Activated gamma-delta T cell (primary cell): ENCODE results near the gene YIF1B.

Experiments used
- DNase-seq: peaks from one replicate; lab custom pipeline; 2025; lab: John Stamatoyannopoulos, UW

Gene YIF1B

DNA sequence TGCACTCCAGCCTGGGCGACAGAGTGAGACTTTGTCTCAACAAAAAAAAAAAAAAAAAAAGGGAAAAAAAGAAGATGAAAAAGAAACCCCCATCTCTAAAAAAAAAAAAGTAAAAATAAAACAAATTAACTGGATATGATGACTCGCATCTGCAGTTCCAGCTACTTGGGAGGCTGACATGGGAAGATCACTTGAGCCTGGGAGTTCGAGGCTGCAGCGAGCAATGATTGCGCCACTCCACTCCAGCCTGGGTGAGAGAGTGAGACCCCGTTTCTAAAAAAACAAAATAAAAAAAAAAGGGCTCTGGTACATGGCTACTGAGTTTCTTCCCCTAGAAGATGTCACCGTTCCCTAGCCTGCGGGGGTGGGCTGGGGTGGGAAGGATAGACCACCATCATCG is 17.5 kb upstream of the YIF1B start:
- no peak for DNase-seq

DNA sequence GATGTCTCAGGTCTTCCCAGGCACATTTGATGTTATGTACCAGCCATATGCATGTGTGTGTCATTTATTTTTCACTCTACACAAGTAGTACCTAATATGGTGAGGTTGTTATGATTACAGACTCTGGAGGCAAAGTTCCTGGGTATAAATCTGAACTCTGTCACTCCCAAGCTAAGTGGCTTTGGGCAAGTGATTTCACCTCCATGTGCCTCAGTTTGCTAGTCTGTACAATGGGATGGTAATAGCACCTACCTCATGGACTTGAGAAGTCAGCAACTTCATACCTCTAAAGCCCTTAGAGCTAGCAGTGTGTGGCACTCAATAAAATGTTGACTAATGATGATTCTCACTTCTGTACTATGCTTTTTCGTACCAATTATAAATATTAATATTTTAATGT is 16.0 kb upstream of the YIF1B start:
- DNase-seq, result no peak

DNA sequence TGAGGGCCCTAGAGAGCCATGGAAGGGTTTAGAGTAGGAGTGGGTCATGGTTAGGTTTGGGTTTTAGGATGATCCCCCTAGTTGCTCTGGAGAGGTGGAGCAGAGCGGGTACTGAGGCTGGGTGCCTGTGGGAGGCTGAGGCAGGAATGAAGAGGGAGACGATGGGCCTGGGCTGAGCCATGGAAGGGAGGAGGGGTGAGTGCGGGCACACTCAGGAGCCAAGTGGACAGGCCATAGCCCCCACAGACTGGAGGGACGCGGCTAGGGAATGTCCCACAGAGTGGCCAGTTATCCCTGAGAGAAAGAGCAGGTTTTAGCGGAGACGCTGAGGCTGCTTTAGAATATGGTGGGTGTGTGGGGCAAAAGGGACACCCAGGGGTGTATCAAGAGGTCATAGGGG is 13.9 kb upstream of the YIF1B start:
- no peak for DNase-seq

DNA sequence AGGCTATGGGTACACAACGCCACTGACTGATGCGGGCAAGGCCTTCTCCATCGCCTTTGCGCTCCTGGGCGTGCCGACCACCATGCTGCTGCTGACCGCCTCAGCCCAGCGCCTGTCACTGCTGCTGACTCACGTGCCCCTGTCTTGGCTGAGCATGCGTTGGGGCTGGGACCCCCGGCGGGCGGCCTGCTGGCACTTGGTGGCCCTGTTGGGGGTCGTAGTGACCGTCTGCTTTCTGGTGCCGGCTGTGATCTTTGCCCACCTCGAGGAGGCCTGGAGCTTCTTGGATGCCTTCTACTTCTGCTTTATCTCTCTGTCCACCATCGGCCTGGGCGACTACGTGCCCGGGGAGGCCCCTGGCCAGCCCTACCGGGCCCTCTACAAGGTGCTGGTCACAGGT is 10.8 kb upstream of the YIF1B start:
- no peak for DNase-seq

DNA sequence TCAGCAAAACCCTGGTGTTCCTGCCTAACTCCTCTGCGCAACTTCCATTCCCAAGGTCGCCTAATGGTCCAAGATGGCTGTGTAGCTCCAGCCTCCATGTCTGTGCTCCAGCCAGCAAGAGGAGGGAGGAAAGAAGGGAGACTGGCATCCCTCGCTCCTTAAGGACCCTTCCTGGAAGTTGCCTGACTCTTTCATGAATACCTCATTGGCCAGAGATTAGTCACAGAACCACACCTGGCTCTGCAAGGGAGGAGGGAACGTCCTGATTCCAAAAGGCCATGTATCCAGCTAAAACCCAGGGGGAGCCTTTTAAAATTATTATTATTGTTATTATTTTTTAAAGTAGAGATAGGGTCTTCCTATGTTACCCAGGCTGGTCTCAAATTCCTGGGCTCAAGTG is 8.7 kb upstream of the YIF1B start:
- no peak for DNase-seq

DNA sequence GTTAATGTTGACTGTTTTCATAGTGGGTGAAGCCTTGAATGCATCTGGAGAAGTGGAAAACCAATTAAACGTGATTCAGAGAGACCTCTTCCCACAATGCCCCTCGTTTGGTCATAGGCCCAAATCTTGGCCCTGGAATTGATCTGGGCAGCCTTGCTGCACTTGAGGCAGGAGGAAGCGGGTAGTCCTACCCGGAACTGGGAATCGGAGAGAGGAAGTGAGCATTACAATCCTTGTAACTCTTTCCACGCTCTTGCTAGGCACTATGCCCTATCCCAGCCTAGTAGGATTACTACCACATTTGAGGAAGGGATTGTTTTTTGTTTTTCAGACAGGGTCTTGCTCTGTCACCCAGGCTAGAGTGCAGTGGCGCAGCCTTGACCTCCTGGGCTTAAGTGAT is 7.5 kb upstream of the YIF1B start:
- no peak for DNase-seq

DNA sequence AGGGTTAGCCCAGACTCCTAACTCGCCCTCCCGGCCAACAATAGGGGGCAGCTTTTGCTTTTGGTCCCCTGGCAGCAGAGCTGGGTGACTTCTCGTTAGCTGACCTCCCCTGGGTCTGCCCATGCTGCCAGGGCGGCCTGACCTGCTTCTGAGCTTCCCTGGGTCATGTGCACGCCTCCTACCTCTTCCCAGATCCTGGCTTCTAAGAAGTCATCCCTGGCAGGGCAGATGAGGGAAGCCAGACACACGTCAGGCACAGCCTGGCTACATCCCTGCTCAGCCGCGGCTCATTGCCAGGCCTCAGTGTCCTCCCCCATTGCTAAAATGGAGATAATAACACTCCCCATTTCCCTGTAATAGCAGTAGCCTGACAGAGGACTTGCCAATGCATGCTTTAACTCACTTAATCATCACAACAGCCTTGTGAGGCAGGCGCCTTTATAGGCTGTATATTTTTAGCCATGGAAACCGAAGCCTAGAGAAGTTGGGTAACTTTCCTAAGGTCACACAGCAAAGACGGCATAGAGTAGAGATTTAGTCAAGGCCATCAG is 6.0 kb upstream of the YIF1B start:
- no peak for DNase-seq

DNA sequence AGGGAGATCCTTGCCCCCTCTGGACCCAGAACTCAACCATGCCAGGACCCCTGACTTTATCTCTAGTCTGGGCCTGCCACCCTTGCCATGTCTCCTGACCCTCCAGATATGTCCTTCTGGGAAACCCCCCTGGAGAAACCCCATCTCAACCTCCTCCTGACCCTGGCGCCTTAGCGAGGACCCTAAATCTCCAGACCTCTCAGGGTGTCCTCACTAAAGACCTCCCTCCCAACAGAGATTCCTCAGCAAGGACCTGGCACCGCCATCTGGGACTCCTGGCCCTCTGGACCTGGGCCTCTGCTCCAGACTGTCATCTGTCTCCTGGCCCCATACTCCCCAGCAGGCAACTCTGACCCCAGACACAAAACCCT is 5.2 kb upstream of the YIF1B start:
- DNase-seq, result no peak

DNA sequence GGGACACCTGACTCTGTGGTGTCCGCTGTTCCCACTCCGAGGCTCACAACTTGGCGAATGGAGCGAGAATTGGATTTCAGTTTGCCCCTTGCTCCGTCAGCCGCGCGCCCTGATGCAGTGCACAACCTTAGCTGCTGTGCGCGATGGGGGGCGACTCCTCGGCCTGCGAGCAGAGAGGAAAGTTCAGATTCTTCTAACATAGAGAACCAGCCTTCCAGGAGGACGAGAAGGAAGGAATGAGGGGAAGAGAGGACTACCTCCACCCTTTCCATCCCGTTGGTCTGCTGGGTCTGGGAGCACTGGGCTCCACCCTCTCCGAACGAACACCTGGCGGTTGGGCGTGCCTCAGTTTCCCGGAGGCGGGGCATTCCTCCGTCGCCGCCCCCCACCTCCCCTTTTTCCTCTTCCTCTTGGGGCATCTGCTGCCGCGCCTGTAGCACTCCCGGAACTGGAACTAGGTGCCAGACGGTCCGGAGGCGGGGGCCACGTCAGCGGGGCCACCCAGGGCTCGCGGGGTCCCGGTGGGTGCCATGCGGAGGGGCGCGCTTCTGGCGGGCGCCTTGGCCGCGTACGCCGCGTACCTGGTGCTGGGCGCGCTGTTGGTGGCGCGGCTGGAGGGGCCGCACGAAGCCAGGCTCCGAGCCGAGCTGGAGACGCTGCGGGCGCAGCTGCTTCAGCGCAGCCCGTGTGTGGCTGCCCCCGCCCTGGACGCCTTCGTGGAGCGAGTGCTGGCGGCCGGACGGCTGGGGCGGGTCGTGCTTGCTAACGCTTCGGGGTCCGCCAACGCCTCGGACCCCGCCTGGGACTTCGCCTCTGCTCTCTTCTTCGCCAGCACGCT is 3.9 kb upstream of the YIF1B start, which contains the start of gene KCNK6:
Gene KCNK6, plus strand, starts transcription at position 425 of the 838 bp plus-strand sequence. Its CDS starts 106 bp downstream, at position 531.
- DNase-seq, result peak; percentile 35

DNA sequence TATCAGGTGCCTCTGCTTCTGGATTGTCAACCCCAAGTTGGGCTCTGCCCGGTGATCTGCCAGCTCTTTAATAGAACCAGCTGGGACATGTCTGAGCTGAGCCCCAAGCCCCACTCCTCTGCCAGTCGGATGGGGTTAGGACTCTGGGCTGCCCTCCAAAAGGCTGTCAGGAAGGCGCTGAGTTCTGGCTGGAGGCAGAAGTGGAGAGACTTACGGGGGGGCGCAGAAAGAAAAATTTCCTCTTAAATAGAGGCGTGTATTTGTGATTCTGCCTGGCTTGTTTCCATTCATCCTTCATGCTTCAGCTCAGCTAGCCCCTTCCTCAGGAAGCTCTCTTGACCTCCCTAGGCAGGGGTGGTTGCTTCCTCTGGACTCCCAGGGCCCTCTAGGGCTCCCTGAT is 2.9 kb upstream of the YIF1B start:
- DNase-seq, result no peak

DNA sequence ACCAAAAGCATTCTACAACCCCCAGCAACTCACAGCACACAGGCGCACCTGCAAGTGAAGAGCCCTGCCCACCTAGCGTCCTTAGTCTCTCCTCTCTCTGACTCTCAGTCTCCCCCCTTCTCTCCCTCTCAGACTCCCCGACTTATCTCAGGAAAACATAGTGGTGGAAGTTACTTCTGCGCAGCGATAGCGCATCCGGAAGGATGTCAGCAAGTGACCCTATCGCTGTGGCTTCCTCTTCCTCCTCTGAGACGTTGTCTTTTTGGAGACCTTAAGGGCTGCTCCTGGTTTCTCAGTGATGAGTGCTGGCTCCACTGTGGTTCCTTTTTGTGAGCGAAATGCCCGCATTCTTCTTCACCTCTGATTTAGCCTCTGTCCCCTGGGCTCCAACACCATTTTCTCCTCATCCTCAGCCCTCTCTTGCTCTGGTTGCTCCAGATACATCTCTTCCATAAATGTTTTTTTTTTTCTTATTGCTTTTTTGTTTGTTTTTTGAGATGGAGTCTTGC is 1.4 kb upstream of the YIF1B start:
- DNase-seq, result no peak

DNA sequence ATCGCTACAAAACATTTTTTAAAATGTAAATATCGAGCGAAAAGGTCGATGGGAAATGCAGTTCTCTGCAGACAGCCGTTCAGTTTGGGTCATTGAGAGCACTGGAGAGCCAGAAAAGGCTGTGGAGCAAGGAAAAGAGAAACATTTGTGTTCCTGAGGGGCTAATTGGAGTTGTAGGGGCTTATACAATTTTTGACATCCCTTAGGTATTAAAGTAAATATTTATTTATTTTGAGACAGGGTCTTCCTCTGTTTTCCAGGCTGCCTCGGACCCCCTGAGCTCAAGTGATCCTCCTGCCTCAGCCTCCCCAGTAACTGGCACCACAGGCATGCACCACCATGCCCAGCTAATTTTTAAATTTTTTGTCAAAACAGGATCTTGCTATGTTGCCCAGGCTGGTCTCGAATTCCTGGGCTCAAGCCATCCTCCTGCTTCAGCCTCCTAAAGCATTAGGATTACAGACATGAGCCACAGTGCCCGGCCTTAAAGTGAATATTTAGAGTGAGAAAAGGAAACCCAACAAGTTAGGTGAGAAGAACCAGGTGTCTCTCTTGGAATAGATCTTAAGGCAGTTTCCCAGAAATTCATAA is 825 bp upstream of the YIF1B start:
- DNase-seq, result no peak

DNA sequence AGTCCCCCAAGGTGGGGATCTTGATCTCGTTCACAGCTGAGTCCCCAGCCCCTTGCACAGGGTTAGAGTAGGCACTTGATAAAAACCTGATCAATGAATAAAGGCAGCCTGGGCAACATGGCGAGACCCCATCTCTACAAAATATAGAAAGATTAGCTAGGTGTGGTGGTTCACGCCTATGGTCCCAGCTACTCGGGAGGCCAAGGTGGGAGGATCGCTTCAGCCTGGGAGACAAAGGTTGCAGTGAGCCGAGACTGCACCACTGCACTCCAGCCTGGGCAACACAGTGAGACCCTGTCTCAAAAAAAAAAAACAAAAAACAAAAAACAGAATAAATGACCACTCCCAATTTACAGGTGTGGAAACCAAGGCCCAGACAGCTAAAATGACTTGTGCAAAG is 4.8 kb downstream of the YIF1B start:
- no peak for DNase-seq

DNA sequence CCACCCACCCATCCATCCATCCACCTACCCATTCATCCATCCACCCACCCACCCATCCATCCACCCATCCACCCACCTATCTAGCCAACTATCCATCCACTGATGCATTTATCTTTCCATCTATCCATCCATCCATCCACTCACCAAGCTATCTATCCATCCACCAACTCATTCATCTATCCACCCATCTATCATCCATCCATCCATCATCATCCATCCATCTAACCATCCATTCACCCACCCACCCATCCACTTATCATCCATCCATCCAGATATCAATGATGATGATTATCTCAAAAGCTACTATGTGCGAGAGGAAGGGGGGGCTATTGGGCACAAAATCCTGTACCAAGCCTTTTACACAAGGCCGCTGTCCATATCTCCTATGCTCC is 5.5 kb downstream of the YIF1B start:
- DNase-seq, result no peak

DNA sequence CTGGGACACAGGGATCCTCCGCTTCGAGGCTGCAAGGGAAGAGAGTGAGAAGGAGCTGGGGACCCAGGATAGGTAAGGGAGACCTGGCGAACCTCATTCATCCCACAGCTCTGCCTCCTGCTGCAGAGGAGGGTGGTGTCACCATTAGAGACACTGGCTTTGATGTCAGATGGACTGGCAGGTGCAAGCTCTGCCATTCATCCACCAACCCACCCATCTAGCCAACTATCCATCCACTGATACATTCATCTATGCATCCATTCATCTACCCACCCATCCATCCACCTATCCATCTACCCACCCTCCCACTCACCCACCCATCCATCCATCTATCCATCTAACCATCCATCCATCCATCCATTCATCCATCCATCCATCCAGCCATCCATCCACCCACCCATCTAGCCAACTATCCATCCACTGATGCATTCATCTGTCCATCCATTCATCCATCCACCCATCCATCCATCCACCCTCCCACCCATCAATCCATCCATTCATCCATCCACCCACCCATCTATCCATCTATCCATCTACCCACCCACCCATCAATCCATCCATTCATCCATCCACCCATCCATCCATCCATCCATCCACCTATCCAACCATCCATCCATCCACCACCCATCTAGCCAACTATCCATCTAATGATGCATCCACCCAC is 6.0 kb downstream of the YIF1B start:
- DNase-seq, result no peak

DNA sequence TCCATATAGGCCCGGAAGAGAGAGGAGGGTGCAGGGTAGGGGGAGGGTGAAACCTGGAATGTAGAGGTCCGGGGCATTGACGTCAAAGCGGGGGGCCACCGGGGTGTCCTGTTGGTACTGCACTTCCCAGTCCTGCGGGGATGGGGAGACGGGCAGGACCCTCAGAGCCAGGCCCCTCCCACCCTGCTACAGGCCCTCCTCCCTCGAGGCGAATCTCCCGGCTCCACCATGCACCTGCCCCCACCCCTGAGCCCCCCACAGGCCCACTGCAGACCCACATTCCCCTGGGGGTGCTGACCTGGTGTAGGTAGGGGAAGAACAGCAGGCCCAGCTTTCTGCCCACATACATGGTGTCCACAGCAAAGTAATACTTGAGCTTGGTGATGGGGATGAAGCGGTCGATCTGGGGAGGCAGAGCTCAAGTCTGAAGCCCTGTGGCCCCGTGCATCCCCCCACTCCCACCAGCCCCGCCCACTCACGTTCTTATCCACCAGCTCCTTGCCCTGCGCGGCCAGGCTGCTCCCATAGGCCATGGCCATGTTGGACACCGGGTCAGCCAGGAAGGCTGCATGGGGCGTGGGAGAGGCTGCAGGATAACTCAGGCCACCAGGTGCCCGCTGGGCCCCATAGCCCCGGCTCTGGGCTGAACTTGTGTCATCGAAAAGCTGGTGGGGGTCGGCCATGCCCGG is 6.7 kb downstream of the YIF1B start:
- DNase-seq, result no peak

DNA sequence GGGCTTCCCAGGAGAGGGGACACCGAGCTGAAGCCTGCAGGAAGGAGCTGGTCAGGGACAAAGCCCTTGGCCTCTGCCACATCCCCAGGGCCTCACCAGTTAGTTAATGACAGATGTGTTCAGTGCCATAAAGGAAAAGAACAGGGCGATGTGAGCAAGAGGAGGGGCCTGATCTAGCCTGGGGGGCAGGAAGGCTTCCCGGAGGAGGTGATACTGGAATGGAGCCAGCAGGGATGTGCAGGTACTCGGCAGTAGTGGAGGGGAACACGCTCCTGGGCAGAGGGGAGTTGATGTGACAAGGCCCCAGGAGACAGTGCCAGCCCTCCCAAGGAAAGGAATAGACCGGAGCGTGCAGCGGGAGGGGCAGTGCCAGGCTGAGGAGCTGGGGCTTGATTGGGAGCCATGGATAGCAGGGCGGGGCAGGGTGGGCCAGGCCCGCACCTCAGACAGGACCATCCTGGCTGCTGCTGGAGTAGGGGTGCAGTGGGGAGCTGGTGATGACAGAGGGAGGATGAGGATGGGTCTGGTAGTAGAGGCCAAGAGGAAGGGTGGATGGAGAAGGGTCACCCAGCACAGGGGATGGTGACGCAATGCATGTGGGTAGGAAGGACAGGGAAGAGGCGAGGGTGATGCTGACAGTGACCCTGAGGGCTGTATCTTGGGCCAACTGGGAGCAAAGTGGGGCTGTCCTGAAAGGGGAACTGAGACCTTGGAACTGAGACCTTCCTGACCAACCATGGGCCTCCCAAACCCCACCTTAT is 7.6 kb downstream of the YIF1B start:
- no peak for DNase-seq

DNA sequence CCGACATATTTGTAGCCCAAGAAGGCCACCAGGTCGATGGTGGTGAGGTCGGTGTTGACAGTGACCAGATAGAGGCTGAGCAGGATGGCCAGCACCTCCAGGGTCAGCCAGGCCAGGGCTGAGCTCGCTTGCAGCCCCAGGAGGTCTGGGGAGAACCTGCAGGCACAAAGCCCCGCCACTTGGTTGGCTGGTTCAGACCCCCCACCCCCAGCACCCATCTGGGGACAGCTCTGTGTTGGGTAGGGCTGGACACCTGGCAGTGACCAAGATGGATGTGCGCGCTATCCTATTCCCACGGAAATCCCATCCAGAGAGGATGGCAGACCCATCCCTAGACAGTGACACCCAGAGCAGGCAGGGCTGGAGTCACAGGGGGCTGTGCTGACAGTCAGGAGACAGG is 8.2 kb downstream of the YIF1B start:
- no peak for DNase-seq

DNA sequence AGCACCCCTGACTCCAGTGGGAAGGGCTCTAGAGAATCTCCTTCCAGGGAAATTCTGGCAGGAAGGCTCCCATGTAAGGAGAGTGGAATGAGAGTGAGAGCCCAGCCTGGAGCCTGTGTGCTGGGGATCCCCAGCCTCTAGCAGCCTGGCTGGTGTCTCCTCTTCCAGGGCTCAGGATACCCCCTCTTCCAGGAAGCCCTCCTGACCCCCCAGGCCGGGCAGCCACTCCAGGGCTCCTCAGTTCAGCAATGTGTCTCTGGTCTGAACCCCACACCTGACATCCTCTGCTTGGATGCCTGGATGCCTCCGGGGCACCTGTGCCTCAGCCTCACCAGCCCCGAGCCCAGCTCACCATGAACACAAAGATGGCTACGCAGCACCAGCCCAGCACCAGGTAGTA is 8.7 kb downstream of the YIF1B start:
- DNase-seq, result no peak

DNA sequence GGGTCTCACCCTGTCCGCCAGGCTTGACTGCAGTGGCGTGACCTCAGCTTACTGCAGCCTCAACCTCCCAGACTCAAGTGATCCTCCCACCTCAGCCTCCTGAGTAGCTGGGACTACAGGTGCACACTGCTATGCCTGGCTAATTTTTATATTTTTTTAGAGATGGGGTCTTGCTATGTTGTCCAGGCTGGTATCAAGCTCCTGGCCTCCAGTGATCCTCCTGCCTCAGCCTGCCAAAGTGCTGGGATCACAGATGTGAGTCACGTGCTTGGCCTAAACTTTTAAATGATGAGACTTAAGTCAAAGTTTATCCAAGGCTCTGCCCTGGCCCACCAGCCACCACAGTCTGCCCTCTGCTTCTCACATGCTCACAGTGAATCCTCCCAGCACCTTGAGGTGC is 9.5 kb downstream of the YIF1B start:
- DNase-seq, result no peak

DNA sequence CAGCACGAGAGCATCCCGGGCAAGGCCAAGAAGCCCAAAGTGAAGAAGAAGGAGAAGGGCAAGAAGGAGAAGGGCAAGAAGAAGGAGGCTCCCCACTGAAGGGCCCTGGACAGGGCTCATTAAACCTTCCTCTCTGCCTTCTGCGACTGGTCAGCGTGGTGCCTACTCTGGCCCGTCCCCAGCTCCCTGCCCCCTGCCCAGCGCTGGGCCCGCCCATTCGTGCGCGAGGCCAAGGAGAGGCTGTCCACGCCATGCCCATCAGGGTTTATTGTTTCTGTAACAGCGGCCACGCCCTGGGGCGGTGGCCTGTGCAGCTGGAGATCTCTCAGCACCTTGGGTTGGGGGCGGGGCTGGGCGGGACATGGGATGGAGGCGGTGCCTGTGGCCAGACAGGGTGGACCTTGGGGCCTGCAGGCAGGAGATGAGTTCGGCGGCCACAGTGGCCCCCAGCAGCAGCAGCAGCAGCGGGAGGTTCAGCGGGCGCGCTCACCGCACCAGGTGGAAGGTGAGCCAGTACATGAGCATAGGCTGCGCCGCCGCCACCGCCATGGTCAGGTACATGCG is 10.8 kb downstream of the YIF1B start:
- DNase-seq, result no peak
